ENCODE data around the gene RAPGEF6.
"Not testable (repeated sequence)": the region's sequence is repeated elsewhere in the genome, so short reads cannot be mapped to it uniquely, and the experiment has no call there.

The RAPGEF6 gene

DNA sequence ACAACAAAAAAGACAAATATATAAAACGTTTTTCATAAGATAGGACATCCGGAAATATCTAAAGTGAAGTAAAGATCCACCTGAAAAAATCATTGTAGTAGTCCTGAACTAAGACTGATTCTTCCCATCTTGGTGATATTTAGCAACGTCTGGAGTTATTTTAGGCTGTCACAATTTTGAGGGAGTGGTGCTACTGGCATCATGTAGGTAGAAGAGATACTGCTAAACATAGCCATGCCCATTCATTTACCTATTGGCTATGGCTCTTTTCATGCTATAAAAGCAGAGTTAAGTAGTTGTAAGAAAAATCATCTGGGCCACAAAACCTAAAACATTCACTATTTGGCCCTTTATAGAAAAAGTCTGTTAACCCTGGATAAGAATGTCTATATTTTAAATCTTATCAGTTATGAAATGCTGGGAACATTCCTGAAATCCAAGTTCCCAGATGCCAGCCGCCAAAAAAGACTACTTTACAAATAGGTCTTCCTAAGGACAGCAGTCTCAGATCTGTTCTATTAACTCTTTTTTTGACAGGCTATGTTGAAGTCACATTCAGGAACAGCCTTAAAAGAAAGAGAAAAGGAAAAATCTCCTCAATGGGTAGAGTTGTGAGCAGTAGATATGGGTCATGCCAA is 27.0 kb downstream of the RAPGEF6 start:
- no peak for DNase-seq

- no peak for DNase-seq
Observed at GRCh38 chr5:131607418-131607817, 27.6 kb downstream of the RAPGEF6 start.

GRCh38 chr5:131605086-131605485 is 29.9 kb downstream of the RAPGEF6 start:
- DNase-seq: no peak

DNA sequence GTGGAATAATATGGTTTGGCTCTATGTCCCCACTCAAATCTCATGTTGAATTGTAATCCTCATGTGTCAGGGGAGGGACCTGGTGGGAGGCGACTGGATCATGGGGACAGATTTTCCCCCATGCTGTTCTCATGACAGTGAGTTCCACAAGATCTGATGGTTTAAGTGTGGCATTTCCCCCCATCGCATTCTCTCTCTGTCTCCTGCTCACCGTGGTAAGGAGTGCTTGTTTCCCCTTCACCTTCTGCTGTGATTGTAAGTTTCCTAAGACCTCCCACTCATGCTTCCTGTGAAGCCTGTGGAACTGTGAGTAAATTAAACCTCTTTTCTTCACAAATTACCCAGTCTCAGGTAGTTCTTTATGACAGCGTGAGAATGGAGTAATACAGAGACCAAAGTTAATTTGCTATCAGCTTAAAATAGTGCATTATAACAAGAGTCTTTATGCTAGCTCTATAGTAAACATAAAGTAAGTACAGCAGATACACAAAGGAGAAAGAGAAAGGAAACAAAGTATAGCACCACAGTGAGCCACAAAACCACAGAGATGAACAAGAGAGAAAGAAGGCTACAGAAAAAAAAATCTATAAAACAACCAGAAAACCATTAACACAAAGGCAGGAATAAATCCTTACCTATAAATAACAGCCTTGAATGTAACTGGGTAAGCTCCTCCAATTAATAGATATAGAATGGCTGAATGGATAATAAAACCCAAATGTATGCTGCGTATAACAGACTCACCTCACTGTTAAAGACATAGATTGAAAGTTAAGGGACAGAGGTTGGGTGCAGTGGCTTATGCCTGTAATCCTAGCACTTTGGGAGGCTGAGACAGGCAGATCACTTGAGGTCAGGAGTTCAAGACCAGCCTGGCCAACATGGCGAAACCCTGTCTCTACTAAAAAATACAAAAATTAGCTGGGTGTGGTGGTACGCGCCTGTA is 39.7 kb downstream of the RAPGEF6 start:
- DNase-seq: peak; percentile 23

DNA sequence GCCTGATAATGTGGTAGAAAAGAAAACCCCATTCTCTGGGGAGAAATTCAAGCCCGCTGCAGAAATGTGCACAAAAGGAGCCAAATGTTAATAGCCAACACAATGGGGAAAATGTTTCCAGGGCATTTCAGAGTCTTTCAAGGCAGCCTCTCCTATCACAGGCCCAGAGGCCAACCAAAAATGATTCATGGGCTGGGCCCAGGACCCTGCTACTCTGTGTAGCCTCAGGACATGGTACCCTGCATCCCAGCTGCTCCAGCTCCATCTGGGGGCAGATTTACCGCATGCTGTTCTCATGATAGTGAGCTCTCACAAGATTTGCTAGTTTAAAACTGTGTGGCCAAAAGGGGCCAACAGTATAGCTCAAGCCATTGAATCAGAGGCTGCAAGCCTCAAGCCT is 41.1 kb downstream of the RAPGEF6 start:
- no peak for DNase-seq

DNA sequence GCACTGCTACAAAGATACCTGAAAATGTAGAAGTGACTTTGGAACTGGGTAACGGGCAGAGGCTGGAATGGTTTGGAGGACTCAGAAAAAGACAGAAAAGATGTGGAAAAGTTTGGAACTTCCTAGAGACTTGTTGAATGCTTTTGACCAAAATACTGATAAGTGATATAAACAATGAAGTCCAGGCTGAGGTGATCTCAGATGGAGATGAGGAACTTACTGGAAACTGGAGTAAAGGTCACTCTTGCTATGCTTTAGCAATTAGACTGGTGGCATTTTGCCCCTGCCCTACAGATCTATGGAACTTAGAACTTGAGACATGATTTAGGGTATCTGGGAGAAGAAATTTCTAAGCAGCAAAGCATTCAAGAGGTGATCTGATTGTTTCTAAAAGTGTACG is 41.6 kb downstream of the RAPGEF6 start:
- DNase-seq: not testable (repeated sequence)

GRCh38 chr5:131589510-131590348 is 45.3 kb downstream of the RAPGEF6 start:
- DNase-seq: no peak

DNA sequence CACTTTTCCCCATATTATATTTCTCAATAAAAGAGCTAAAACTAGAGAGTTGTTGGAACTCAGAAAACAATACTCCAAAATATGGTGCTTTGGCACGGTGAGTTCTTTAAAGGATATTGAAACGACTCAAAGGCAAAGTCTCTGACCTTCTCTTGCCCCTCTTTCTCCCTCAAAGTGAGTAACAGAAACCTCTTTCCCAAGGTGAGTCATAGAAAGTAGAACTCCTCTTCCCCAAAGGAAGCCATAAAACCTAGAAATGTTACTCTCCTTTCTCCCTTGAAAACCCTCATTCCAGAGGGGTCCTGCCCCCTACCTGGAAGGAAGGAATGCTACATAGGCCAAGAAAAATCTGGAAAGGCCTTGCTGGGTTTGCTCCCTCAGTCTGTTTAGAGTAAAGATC is 47.5 kb downstream of the RAPGEF6 start:
- DNase-seq: no peak

DNA sequence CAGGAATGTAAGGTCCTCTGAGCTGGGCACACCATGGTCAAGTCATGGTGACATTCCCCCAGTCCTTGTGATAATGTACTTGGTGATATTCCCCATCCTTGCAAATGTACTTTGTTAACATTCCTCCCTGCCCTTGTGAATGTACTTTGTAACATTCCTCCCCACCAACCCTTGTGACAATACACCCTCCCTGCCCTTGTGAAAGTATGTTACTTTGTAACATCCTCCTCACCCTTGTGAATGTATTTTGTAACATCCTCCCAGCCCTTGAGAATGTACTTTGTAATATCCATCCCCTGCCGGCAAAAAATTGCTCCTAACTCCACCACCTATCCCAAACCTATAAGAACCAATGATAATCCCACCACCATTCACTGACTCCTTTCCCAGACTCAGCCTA is 53.3 kb downstream of the RAPGEF6 start:
- no peak for DNase-seq

- no peak for DNase-seq
Observed at GRCh38 chr5:131579917-131580671, 54.9 kb downstream of the RAPGEF6 start.

DNA sequence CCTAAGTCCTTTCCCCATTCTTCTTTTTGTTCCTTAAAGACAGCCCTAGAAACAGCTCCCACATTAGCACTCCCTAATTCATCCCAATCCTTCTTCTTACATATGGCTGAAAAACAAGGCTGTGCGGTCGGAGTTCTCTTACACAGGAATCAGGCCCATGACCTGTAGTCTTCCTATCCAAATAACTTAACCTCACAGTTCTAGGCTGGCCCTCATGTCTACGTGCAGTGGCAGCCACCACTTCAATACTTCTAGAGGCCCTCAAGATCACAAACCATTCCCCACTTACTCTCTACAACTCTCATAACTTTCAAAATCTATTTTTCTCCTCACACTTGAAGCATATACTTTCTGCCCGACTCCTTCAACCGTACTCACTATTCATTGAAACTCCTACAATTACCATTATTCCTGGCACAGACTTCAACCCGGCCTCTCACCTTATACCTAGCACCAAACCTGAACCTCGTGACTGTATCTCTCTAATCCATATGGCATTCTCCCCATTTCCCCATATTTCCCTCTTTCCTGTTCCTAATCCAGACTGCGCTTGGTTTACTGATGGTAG is 59.3 kb downstream of the RAPGEF6 start:
- DNase-seq: no peak

GRCh38 chr5:131571669-131572168 is 63.3 kb downstream of the RAPGEF6 start:
- DNase-seq: no peak

GRCh38 chr5:131570757-131571156 is 64.3 kb downstream of the RAPGEF6 start:
- DNase-seq: no peak

DNA sequence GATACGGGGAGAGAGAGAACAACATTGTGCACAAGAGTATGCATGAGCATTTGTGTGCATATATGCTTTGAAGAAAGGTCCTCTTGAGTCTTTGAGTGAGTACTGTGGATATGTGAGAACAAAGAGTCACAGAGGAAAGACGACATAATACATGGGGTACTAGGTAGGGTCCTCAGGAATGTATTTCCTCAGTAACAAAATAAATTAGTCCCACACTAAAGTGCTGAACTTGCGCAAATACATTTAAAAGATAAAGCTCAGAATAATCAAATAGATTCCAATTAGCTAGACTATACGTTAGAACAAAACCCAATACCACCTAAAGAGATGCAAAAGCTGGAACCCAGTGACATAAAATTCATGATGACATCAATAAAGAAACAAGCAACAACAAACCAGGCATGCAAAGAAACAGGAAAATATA is 70.8 kb downstream of the RAPGEF6 start:
- DNase-seq: no peak

- no peak for DNase-seq
Observed at GRCh38 chr5:131563434-131564228, 71.4 kb downstream of the RAPGEF6 start.

- no peak for DNase-seq
Observed at GRCh38 chr5:131550606-131551005, 84.4 kb downstream of the RAPGEF6 start.

DNA sequence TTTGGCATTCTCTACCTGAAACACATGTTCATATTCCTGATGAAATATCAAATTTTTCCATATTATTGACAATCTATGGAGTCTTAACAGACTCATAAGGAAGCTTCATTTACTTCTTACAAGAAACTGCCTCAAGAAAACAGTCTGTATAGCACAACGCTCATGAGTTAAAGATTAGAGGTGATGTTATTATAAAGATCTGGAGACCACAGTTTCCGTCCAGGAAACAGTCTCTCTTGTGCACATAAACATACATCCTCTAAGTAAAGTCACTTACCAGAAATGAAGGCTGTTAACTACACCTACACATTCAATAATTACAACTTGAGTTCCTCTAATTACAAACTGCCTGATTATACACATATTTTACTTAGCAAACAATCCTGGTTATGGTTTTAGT is 86.9 kb downstream of the RAPGEF6 start:
- no peak for DNase-seq

DNA sequence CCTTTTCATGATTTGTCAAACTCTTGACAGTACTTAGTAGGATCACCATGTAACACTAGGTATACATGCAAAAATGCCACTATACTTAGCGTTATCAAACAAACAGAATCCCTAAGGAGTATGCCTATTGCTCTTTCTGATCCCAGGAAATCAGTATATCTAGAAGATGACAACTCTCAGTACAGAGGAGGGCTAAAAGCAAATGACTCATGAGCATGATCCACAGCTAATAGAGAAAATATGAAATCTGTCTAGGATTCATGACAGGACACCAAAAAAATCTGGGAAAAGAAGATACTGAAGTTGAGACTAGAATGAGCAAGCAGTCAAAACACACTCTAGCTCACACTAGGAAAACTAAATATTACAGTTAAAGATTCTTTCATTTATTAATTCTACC is 89.2 kb downstream of the RAPGEF6 start:
- no peak for DNase-seq

DNA sequence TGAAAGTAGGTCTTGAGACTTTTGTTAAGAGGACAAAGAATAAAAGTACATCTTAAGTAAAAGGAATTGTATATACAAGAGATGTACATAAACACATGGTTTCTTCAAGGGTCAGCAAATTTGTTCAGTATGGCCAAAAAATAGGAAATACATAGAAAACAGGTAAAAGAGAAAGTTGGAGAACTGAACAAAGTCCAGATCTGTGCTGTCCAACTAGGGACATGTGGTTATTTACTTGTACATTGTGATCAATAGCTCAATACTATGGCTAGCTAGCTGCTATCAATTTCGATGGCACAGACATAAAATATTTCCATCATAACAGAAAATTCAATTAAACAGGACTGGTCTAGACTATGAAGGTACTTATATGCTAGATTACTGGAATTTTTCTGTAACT is 92.3 kb downstream of the RAPGEF6 start:
- DNase-seq: no peak

DNA sequence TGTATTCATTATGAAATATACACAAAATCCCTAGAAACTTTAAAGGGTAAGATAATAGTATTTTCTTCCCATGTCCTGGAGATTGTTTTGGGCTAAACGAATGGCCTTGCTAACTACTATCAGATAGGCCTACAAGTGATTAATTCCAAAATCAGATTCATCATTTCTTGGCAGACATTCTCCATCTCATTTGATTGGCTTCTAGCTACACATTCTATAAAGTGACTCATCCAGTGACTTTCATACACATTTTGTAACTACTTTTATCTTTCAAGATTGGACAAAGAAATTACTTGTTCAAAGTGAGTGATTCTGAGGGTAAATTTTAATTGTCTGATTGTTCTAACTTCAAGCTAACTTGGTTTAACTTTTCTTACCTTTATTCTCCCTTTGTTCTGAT is 93.3 kb downstream of the RAPGEF6 start:
- DNase-seq: no peak

GRCh38 chr5:131541071-131541470 is 94.0 kb downstream of the RAPGEF6 start:
- DNase-seq: no peak
